HTR-8/SVneo (cell line): ENCODE results near the gene LBH.

ENCODE experiments used
- DNase-seq: peaks from one replicate; pipeline ENCODE4 v3.0.0; 2011; ENCODE audit warnings: low spot score, mixed read lengths; ENCODE audit not compliant: insufficient read length
- FAIRE-seq: peaks from 2 replicates; lab custom pipeline; 2011; peaks lifted over from hg19 to GRCh38; lab: Jason Lieb, UNC

The LBH gene

GRCh38 chr2:30253873-30254684 is 22.7 kb downstream of the LBH start:
- FAIRE-seq = no peak
- DNase-seq = no peak

- DNase-seq (no peak), FAIRE-seq (no peak)
Observed at GRCh38 chr2:30254685-30255001, 23.3 kb downstream of the LBH start.

GRCh38 chr2:30255026-30255425 is 23.7 kb downstream of the LBH start:
- FAIRE-seq = no peak

GRCh38 chr2:30255466-30256408 is 24.4 kb downstream of the LBH start:
- DNase-seq (no peak), FAIRE-seq (no peak)

More at GRCh38 chr2:30255026-30255425, 23.7 kb downstream of the LBH start:
- no peak for DNase-seq

GRCh38 chr2:30257266-30258214 is 26.2 kb downstream of the LBH start:
- DNase-seq = no peak
- FAIRE-seq = no peak

- FAIRE-seq (no peak), DNase-seq (no peak)
Observed at GRCh38 chr2:30259071-30259470, 27.7 kb downstream of the LBH start.

GRCh38 chr2:30259827-30260679 is 28.7 kb downstream of the LBH start:
- no peak for FAIRE-seq
- no peak for DNase-seq

GRCh38 chr2:30260941-30261340 is 29.6 kb downstream of the LBH start:
- FAIRE-seq = no peak
- no peak for DNase-seq

- FAIRE-seq (no peak), DNase-seq (no peak)
Observed at GRCh38 chr2:30261695-30262211, 30.4 kb downstream of the LBH start.

- DNase-seq (no peak), FAIRE-seq (no peak)
Observed at GRCh38 chr2:30262716-30263309, 31.5 kb downstream of the LBH start.

GRCh38 chr2:30264274-30264673 is 32.9 kb downstream of the LBH start:
- DNase-seq (no peak), FAIRE-seq (no peak)

GRCh38 chr2:30265052-30266015 is 34.0 kb downstream of the LBH start:
- DNase-seq = no peak

GRCh38 chr2:30266051-30266621 is 34.8 kb downstream of the LBH start:
- DNase-seq (no peak), FAIRE-seq (no peak)

More at GRCh38 chr2:30265052-30266015, 34.0 kb downstream of the LBH start:
- no peak for FAIRE-seq

- no peak for FAIRE-seq
Observed at GRCh38 chr2:30266705-30267104, 35.4 kb downstream of the LBH start.

GRCh38 chr2:30267161-30267975 is 36.0 kb downstream of the LBH start:
- DNase-seq = no peak
- no peak for FAIRE-seq

More at GRCh38 chr2:30266705-30267104, 35.4 kb downstream of the LBH start:
- DNase-seq = no peak

- DNase-seq (no peak), FAIRE-seq (no peak)
Observed at GRCh38 chr2:30268296-30268871, 37.0 kb downstream of the LBH start.
